HG03342 (cell line): ENCODE measurements around the gene POLG.

ENCODE experiments used
- ATAC-seq: cut with Tn5 transposase; IDR thresholded peaks from one replicate; pipeline ENCODE4 v1.9.1; 2021; ENCODE audit warnings: mild to moderate bottlenecking, moderate library complexity; ENCODE audit not compliant: unreplicated experiment

The POLG gene

DNA sequence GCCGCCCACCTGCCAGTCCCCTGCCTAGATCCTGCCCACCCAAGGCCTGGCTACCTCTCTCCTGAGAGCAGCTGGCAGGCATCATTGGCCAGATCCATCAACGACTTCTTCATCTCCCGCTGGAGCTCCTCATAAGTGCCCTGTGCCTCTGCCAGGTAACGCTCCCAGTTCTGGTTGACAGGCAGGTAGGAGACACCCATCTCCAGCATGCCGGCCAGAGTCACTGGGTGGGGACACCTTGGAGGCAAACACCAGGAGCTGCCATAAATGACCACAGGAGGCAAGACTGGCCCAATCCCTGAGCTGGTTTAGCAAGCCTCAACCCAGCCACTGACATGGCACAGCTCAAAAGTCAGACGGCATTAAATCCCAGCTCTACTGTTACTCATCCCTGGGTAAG is 7.5 kb downstream of the POLG start:
- no peak for ATAC-seq

DNA sequence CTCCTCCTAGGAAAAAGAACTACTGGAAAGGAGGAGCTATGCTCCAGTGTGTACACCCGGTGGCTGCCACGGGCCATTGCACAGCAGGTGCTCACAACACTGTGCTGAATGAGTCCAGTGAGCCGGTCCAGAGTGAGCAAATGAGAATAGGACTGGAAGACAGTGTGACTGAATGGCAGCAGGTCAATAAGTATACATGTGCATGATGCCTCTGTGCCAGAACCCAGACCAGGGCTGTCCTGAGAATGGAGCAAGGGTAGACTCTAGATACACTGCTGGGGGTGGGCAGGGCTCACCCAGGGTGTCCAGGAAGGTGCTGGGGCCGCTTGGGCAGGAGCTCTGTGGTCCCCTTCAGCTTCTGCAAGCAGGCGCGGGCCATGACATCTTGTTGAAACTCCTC is 8.3 kb downstream of the POLG start:
- no peak for ATAC-seq

DNA sequence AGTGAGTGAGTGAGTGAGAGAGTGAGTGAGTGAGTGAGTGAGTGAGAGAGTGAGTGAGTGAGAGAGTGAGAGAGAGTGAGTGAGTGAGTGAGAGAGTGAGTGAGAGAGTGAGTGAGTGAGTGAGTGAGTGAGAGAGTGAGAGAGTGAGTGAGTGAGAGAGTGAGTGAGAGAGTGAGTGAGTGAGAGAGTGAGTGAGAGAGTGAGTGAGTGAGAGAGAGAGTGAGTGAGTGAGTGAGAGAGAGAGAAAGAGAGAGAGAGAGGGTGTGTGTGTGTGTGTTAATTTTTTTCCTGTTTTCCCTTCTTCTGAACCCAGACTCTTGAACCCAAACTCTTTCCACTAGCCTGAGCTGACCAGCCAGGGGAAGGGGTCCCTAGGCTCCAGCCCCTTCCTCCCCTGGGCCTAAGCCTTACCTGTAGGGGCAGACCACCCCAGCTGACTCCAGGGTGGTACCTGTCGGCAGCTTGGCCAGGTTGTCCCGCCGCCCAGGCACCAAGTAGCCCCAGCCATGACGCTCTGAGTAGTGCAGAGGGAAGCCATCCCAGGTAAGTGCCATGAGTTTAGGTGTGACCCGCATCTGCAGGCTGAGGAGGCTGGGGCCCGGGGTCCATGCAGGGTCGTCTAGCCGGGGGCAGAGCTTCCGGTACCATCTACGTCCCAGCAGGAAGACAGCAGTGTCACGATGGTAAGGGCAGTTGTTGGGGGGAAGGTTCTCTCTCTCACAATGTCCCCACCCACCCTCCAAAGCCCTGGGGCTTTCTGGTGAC is 9.4 kb downstream of the POLG start:
- no peak for ATAC-seq

DNA sequence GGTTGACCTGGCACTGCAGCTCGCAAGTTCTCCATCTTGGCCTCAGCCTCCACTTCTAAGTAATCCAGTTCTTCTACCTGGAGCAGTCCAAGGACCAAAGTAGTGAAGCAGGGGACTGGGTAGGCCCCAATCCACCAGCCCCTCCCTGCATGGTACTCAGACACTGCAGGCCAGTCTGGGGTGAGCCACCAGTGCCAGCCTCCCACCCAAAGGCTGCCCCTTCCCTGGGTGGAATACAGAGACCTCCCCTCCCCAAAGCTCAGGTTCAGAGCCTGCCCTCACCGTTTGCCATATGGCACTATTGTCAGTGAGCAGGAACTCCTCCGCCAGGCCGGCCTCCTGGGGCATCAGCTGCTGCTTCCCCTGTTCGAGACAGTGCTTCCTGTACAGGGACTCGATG is 10.8 kb downstream of the POLG start:
- no peak for ATAC-seq

DNA sequence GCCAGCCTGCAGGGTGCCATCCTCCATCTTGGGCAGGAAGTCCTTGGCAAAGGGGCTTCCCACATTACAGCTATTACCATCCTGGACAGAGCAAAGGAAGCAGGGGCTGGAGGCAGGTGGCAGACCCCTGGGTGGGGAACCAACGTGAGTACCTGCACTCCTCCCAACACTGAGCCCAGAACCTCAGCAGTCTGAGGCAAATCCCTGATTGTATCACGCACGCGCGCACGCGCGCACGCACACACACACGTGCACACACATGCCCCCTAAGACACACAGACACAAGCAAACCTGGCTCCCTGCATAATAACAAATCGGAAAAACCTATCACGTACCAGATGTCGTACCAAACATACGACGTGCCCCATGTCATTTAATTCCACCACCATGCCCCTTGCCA is 11.8 kb downstream of the POLG start:
- ATAC-seq = no peak

DNA sequence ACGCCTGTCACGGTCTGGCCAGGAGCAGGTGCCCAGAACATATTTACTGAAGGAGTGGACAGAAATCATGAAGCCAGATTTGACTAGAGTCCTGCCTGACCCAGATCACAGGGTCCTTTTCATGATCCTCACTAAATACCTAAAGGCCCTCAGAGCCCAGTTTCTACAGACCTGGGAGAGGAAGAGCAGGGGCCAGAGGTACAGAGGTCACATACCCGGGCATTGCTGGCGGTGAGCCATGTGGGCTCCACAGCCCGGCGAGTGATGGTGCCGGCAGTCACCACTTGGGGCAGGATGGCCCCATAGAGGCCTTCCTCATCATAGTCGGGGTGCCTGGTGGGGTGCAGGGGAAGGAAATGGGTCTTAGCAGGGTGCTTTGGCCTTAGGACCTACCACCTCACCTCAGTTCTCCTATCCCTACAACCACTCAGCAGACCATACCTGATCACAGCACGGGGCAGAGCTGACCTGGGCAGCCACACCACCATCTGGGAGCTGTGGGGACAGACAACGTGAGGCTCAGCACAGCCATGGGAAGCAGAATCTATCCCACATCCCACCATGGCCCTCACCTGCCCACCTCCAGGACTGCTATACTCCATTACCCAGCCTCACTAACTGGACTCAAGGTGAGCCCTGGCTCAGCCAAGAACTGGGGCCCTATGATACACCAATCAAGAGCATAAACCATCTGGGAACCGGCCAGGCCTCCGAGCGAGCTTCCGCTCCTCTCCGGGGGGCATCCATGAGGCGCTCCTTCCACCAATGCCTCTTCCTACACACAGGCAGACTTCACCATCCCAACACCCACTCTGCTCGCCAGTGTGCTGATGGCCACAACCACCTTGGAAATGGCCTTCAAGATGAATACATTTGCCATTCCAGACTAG is 12.9 kb downstream of the POLG start:
- ATAC-seq = no peak

DNA sequence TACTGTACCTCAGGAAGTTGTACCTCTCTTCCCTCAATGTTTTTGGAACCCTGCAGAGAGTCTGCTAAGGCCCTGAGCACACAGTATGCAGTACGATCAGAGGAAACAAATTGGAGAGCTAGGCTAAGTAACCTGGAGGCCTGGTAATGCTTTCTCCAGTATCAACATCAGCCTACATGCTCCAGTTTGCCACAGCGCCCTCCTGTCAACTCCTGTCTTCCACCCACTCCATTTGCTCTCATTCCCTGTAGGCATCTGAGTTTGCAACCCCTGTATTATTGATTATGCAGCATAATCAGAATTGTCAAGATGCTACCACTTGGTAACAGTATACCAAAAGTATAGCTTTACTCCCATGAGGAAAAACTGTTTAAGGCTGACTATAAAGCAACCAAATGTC is 14.4 kb downstream of the POLG start:
- no peak for ATAC-seq

DNA sequence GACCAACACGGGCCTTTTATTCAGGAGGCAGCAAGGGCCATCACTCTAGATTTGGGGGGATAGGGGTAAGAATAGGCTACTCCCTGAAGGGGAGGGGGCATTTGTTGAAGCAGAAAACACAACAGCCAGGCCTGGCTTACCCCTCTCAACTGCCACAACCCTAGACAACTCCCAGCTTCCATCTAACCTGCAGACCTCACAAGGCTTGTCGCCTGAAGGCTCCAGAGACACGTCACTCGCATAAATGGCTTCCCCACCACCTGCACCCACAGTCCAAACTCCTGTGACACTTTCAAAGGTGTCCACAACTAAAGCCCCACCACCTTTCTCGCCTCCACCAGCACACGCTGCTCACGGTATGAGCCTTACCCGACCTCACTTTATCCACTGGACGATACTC is 14.9 kb downstream of the POLG start:
- ATAC-seq = no peak

DNA sequence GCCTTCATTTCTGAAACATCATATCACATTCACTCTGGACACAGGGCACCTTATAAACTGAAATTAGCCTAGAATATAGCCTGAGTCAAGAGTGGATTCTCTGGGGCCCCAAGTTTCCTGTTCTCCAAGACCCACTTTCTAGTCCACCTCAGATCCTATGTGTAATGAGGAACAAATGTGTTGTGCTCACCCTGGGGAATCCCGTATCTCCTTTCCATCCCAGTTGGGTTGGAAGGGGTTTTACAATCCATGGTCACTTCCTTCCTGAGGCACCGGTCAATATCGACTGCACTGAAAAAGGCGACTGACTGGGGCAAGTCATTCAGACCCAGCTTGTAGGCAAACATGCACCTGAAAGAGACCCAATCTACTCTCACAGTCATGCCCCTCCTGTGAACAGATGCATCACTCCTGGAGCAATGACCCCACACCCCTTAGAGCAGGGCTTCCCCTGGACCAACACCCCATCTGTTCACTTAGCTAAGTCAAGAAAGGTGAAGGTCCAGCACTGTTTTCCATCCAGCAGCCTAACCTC is 17.4 kb downstream of the POLG start:
- no peak for ATAC-seq

DNA sequence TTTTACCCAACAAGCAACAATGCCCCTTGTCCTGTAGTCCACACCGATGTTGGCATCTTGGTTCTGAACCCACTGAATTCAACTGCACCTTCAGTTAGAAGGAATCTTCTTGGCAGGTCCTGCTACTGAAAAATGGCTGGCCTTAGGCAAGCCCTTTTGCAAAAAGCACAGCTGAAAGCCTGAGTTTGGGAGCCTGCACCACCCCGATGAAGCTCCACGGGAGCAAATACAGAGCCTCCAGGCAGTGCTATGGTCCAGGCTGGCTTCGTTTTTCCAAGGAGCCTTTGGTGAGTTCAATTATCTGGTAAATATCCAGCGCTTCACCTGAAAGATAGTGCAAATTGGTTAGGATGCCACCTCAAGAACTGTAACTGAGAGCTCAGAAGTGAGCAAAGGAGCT is 18.1 kb downstream of the POLG start:
- ATAC-seq = no peak

DNA sequence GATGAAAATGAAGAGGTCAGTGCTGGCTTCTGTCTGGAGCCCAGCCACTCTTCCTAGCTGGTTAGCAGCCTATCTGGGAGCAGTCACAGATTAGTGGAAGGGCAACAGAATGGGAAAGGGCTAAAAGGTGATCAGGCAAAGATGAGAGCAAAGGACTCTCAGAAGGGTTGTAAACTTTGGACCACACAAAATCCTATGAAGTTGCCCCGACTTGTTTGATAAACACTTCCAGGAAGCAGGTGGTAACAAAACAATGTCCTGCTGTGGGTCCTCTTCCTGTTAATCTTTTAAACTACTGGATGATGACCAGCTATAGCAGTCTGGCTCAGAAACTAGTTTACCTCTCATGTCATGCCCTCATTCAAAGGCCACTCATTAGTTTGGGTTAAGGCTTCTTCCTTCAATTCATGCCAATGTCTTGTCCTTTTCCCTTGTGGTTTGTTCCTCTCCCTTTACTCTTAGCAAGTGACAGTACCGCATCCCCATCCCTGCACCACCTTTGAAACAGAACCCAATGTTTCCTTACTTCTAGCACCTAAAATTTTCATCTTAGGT is 19.2 kb downstream of the POLG start:
- no peak for ATAC-seq

DNA sequence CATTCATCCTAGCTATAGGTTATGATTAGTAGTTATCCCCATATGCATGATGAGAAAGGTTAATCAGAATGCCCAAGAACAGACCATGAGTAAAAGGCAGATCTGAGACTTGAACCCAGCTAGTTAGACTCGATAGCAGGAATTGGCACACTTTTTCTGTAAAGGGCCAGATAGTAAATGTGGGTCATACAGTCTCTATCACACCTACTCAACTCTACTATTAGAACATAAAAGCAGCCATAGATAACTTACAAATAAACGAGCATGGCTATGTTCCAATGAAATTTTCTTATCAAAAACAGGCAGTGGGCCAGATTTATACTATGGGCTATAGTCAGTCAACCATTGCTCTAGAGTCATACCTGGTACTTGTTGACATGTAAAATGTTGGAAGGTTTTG is 24.6 kb downstream of the POLG start:
- ATAC-seq = no peak

DNA sequence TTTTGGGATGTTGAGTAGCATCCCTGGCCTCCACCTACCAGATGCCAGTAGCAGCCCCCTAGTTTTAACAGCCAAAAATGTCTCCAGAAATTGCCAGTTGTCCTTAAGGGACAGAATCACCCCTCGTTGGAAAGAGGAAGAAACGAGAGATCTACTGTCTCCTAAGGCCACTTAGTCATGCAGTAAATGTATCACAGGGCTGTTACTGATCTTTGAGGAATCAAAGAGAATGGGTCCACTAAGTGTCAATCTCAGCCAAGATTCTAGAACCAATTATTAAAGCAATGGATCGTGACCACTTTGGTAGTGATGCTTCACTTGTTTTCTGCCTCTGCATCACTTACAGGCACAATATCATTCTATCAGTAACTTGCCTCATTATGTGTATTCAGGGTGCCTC is 26.4 kb downstream of the POLG start:
- ATAC-seq = no peak

DNA sequence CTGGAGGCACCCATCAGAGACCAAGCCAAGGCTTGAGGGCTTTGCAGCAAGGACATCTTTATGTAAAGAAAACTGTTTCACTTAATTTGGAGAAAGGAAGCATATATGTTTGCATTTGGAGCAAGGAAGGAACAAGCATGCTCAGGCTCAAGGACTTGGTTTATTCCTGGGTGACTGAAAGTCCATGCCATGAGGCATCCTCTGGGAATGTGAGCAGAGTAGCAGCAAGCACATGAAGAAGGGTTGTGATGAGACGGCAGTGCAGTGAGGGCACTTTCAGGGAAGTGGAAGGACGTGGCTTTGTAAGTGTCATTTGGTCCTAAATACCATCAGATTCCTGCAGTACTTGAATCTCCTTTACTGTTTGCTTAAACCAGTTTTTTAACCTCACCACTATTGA is 26.8 kb downstream of the POLG start:
- ATAC-seq = no peak

DNA sequence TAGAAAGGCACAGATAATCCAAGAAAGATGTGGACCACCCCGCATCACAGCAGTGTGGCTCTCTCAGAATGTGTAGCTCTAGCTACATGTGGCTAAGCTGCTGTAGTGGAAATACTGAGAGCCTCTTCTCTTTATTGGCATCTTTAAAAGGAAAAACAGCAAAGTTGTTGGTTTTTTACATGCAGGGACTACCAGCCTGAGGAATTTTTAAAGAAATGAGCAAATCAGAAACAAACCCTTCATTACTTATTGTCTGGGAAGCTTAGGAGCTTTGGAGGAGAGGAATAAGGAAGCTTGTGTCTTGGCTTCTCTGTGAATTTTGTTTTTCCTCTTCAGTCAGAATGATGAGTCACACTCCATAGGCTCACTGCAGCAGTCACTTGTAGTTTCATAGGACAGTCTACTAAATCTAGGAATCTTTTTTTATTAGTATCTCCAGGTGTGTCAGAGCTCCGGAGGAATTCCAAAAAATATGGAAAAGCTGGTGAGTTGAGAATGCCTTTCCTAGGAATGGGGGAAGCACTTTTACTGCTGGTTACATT is 27.5 kb downstream of the POLG start:
- no peak for ATAC-seq

DNA sequence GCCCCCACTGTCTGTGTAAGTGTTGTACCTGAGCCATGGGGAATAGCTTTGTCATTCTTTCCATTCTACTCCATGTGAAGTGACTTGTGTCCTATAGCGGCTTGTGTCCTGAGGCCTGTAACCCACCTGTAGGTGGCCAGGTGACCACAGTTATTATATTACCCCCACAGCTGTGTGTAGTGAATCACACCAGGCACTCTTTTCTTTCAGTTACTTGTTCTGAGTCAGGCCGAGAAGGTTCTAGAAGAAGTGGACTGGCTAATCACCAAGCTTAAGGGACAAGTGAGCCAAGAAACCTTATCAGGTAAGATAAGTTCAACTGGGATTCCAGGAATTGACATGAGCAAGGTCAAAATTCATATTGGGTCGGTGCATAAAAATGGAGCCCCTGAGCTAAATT is 29.2 kb downstream of the POLG start:
- no peak for ATAC-seq

DNA sequence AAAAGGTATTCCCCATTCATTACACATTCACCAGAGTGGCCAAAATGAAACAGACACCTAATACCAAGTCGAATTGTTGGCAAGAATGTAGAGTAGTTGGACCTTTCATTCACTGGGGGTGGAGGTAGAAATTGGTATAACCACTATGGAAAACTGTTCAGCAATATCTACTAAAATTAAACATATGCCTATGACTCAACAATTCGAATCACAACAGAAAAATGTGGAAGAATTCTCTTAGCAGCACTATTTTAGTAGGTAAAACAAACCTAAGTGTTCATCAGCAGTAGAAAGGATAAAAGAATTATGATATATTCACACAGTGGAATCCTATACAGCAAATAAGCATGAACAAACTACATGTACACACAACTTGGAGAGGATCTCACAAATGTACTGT is 30.6 kb downstream of the POLG start:
- ATAC-seq = no peak

DNA sequence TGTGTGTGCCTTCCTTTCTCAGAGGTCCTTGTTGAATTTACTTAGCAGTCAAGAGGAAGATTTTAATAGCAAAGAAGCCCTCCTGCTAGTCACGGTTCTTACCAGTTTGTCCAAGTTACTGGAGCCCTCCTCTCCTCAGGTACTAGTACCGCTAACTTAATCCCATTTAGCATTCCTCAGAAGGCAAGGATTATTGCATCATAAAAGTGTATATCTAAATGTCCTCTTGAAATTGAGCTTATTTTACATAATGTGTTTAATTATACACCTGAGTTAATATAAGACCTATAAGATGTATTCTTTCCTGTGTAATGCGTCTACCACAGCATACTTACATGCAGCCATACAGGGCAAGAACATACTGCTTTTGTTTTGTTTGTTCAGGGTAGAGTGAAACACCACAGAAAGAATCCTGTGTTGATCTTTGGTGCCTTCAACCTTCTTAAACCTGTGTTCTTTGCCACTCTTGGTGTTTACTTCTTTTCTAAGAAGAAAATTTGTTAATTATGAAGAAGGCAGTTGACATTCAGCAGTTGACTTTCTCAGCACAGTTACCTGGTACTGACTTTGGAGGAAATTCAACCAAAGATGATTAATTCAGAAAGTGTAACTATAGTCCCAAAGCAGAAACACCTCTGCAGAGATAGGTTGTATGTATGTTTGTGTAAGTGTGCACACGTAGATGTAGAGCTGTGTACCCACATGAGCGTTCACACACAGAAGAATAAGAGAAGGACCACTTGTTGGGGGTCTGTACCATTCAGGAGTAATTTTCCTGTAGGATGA is 33.1 kb downstream of the POLG start:
- ATAC-seq = no peak

DNA sequence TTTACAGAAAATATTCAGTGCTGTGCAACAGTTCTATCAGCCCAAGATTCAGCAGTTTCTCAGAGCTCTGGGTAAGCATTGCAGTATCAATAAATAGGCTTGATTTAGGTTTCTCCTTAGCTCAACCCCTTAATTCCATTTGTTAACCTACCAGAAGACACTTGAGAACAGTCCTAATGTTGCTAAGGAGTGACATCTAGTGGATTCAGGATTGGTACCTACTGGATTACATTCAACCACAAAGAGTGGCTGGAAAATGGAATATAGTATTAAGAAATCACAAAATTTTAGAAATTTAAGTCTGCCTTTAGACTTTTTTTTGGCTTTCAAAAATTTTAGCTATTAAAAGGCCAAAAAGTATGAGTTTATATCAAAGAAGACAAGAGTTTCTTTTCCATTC is 34.7 kb downstream of the POLG start:
- ATAC-seq = no peak

DNA sequence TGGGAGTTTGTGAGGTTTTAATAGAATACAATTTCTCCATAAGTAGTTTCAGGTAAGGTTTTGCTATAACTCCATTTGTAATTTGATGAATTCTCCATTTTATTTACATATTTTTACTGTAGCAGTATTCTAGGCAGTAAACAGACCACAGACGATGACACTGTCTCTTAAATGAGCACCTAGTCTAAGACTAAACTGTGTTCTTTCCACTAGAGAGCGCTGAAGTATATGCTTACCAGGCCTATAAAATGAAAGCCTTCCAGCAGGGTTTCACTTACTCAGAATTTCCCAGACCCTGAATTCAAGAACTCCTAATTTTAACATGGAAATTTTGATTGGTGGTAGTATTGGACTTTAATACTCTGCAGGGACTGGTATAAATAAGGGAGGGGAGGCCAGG is 41.6 kb downstream of the POLG start:
- ATAC-seq = no peak

DNA sequence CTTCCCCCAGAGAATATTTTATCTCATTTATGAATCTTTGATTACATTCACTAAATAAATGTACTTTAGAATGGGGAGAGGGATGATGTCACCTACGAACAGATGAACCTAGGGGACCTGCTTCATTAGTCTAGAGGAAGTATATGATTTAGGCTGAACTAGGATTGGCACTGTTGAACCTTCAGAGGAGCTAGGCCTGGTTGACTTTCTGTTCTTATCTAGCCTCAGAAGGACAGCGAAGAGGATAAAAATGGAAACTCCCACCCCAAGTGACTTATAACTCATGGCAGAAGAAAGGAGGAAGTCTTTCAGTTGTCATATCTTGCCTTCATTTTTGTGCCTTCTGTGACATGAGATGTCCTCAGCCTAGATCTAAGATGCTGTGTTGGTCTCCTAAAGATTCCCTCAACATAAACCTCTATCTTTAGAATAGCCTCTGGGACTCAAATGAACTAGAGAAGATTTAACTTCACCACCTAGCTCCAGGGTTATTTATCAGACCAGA is 42.6 kb downstream of the POLG start:
- no peak for ATAC-seq
